Mucosa of rectum (tissue), 2 donors: Measurements from ENCODE around the gene EFCAB13.
"Not testable (repeated sequence)": the region's sequence is repeated elsewhere in the genome, so short reads cannot be mapped to it uniquely, and the experiment has no call there.

Source experiments
- H3K27ac ChIP-seq, 2 donors: one replicate each; pipeline ENCODE4 v1.7.0; 2013; ENCODE audit warnings: inconsistent platforms in 2 of 2, low read depth in 2 of 2, low read length in 2 of 2
- H3K27me3 ChIP-seq, 2 donors: one replicate each; pipeline ENCODE4 v1.7.0; 2013; ENCODE audit warnings: low read length in 2 of 2; ENCODE audit not compliant: control insufficient read depth in 2 of 2, insufficient read depth in 2 of 2
- H3K36me3 ChIP-seq, 2 donors: one replicate each; pipeline ENCODE4 v1.7.0; 2013; ENCODE audit warnings: low read length in 2 of 2; ENCODE audit not compliant: control insufficient read depth in 2 of 2, insufficient read depth in 2 of 2
- H3K4me1 ChIP-seq, 2 donors: one replicate each; pipeline ENCODE4 v1.7.0; 2013; ENCODE audit warnings: low read length in 2 of 2, mild to moderate bottlenecking in 1 of 2; ENCODE audit not compliant: control insufficient read depth in 2 of 2, insufficient read depth in 2 of 2
- H3K4me3 ChIP-seq, 2 donors: one replicate each; pipeline ENCODE4 v1.7.0; 2013; ENCODE audit warnings: low read length in 2 of 2
- H3K9ac ChIP-seq, 2 donors: one replicate each; pipeline ENCODE4 v1.7.0; 2013; ENCODE audit warnings: low read length in 2 of 2, low read depth in 1 of 2, mild to moderate bottlenecking in 1 of 2
- H3K9me3 ChIP-seq, 2 donors: one replicate each; pipeline ENCODE4 v1.7.0; 2013; ENCODE audit warnings: low read length in 2 of 2; ENCODE audit not compliant: control insufficient read depth in 2 of 2
- donor health status: healthy.
- donor health status: Normal muscosa, but diverticular disease.

The EFCAB13 gene

GRCh38 chr17:47330548-47330947, 6.8 kb downstream of the EFCAB13 start:
- Histone ChIP-seq H3K9me3 (no peaks in the 10 kb centered on the region), H3K4me3 (no peak overlapping the region), H3K4me1 (no peaks in the 10 kb centered on the region), H3K9ac (no peak overlapping the region), H3K27me3 (no peaks in the 10 kb centered on the region), H3K27ac (no peak overlapping the region), H3K36me3 (no peaks in the 10 kb centered on the region)

GRCh38 chr17:47332287-47332686, 8.5 kb downstream of the EFCAB13 start:
- no peaks in the 10 kb centered on the region for H3K27me3 ChIP-seq
- H3K9ac ChIP-seq: no peak overlapping the region
- no peaks in the 10 kb centered on the region for H3K9me3 ChIP-seq
- H3K4me1 ChIP-seq: no peaks in the 10 kb centered on the region
- H3K27ac ChIP-seq: no peak overlapping the region
- peaks cover 0 to 3% of the 10 kb centered on the region in 2 donors for H3K36me3 ChIP-seq
- no peak overlapping the region for H3K4me3 ChIP-seq

DNA sequence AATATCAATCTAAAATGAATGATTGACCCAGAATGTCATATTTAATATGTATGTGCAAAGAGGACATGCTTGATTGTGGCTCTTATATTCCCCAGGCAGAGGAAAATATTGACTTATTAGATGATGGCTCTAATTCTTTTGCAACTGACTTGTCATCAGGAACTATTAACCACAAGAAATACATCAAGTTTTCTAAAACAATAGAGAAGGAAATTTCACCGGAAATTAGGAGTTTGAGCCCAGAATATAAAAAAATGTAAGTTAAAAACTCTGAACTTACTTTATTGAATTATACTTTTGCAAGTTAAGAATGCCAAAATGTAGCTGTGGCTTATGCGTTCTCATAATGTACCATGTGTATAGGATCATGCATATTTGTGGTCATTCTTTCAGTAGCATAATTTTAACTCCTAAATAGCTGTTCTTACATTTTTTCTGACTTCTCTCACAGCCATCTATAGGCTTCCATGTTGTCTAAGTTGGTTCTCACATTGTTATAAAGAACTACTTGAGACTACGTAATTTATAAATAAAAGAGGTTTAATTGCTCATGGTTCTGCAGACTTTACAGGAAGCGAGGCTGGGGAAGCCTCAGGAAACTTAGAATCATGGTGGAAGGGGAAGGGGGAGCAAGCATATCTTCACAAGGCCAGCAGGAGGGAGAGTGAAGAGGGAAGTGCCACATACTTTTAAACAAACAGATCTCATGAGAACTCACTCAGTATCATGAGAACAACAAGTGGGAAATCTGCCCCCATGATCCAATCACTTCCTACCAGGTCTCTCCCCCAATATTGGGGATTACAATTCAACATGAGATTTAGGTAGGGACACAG, 11.6 kb downstream of the EFCAB13 start:
- Histone ChIP-seq H3K9ac (no peak overlapping the region), H3K27ac (no peak overlapping the region), H3K4me1 (no peaks in the 10 kb centered on the region), H3K9me3 (no peaks in the 10 kb centered on the region), H3K4me3 (no peak overlapping the region), H3K36me3 (peaks cover 0 to 3% of the 10 kb centered on the region in 2 donors), H3K27me3 (no peaks in the 10 kb centered on the region)

DNA sequence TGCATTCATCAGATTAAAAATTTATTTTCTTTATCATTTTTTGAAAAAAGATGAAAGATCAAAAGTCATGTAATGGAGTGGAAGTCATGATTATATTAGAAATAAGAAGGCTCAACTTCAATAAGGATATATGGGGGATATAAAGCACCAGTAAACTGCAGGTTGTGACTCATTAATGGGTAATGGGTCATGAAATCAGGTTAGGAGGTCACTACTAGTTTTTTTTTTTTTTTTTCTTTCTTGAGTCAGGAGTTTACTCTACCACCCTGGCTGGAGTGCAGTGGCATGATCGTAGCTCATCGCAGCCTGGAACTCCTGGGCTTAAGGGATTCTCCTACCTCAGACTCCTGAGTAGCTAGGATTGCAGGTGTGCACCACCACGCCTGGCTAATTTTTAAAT, 14.3 kb downstream of the EFCAB13 start:
- Histone ChIP-seq H3K36me3 (peaks cover 3 to 5% of the 10 kb centered on the region in 2 donors), H3K9me3 (no peaks in the 10 kb centered on the region), H3K27ac (no peak overlapping the region), H3K4me1 (no peaks in the 10 kb centered on the region), H3K27me3 (no peaks in the 10 kb centered on the region), H3K9ac (no peak overlapping the region), H3K4me3 (no peak overlapping the region)

GRCh38 chr17:47352848-47353247, 29.1 kb downstream of the EFCAB13 start:
- H3K4me3 ChIP-seq: no peak overlapping the region

GRCh38 chr17:47358652-47359051, 34.9 kb downstream of the EFCAB13 start:
- no peaks in the 10 kb centered on the region for H3K27me3 ChIP-seq
- no peak overlapping the region for H3K27ac ChIP-seq
- no peak overlapping the region for H3K9ac ChIP-seq
- H3K36me3 ChIP-seq: no peaks in the 10 kb centered on the region
- no peak overlapping the region for H3K4me3 ChIP-seq
- no peaks in the 10 kb centered on the region for H3K4me1 ChIP-seq
- H3K9me3 ChIP-seq: no peaks in the 10 kb centered on the region

More at GRCh38 chr17:47352848-47353247, 29.1 kb downstream of the EFCAB13 start:
- no peaks in the 10 kb centered on the region for H3K27me3 ChIP-seq
- no peaks in the 10 kb centered on the region for H3K36me3 ChIP-seq
- no peaks in the 10 kb centered on the region for H3K9me3 ChIP-seq
- H3K9ac ChIP-seq: no peak overlapping the region
- no peaks in the 10 kb centered on the region for H3K4me1 ChIP-seq
- H3K27ac ChIP-seq: no peak overlapping the region

- Histone ChIP-seq H3K27ac (no peak overlapping the region), H3K4me3 (no peak overlapping the region), H3K36me3 (no peaks in the 10 kb centered on the region), H3K9me3 (no peaks in the 10 kb centered on the region), H3K4me1 (no peaks in the 10 kb centered on the region), H3K27me3 (no peaks in the 10 kb centered on the region), H3K9ac (no peak overlapping the region)
Observed at GRCh38 chr17:47363171-47363570, 39.4 kb downstream of the EFCAB13 start.

GRCh38 chr17:47367257-47367656, 43.5 kb downstream of the EFCAB13 start:
- H3K9me3 ChIP-seq: no peaks in the 10 kb centered on the region
- no peak overlapping the region for H3K9ac ChIP-seq
- no peaks in the 10 kb centered on the region for H3K36me3 ChIP-seq
- H3K27me3 ChIP-seq: no peaks in the 10 kb centered on the region
- H3K27ac ChIP-seq: no peak overlapping the region
- no peaks in the 10 kb centered on the region for H3K4me1 ChIP-seq
- no peak overlapping the region for H3K4me3 ChIP-seq

- no peak overlapping the region for H3K9ac ChIP-seq
- no peaks in the 10 kb centered on the region for H3K36me3 ChIP-seq
- no peak overlapping the region for H3K27ac ChIP-seq
- peaks cover 0 to under 1% of the 10 kb centered on the region in 2 donors for H3K9me3 ChIP-seq
- H3K27me3 ChIP-seq: no peaks in the 10 kb centered on the region
- no peak overlapping the region for H3K4me3 ChIP-seq
- H3K4me1 ChIP-seq: no peaks in the 10 kb centered on the region
Observed at GRCh38 chr17:47368262-47368661, 44.5 kb downstream of the EFCAB13 start.

- not testable (repeated sequence) for H3K36me3 ChIP-seq, H3K4me1 ChIP-seq, H3K9me3 ChIP-seq
Observed at GRCh38 chr17:47370899-47371298, 47.1 kb downstream of the EFCAB13 start.

More at GRCh38 chr17:47370899-47371298, 47.1 kb downstream of the EFCAB13 start:
- not testable (repeated sequence) for H3K27me3 ChIP-seq, H3K27ac ChIP-seq, H3K9ac ChIP-seq, H3K4me3 ChIP-seq
